ENCODE results near the gene PTPRN2.

PTPRN2 gene

GRCh38 chr7:157814931-157815705, 772.5 kb downstream of the PTPRN2 start:
- no peak overlapping the region for H3K4me3 ChIP-seq (ENCODE audit: low read length)
- no peak for DNase-seq (ENCODE audit: low read depth)
- TF ChIP-seq, protein P1, sequence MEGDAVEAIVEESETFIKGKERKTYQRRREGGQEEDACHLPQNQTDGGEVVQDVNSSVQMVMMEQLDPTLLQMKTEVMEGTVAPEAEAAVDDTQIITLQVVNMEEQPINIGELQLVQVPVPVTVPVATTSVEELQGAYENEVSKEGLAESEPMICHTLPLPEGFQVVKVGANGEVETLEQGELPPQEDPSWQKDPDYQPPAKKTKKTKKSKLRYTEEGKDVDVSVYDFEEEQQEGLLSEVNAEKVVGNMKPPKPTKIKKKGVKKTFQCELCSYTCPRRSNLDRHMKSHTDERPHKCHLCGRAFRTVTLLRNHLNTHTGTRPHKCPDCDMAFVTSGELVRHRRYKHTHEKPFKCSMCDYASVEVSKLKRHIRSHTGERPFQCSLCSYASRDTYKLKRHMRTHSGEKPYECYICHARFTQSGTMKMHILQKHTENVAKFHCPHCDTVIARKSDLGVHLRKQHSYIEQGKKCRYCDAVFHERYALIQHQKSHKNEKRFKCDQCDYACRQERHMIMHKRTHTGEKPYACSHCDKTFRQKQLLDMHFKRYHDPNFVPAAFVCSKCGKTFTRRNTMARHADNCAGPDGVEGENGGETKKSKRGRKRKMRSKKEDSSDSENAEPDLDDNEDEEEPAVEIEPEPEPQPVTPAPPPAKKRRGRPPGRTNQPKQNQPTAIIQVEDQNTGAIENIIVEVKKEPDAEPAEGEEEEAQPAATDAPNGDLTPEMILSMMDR (conservative IDR thresholded peaks at IDR 0.05; ENCODE audit: low read length): no peak

DNA sequence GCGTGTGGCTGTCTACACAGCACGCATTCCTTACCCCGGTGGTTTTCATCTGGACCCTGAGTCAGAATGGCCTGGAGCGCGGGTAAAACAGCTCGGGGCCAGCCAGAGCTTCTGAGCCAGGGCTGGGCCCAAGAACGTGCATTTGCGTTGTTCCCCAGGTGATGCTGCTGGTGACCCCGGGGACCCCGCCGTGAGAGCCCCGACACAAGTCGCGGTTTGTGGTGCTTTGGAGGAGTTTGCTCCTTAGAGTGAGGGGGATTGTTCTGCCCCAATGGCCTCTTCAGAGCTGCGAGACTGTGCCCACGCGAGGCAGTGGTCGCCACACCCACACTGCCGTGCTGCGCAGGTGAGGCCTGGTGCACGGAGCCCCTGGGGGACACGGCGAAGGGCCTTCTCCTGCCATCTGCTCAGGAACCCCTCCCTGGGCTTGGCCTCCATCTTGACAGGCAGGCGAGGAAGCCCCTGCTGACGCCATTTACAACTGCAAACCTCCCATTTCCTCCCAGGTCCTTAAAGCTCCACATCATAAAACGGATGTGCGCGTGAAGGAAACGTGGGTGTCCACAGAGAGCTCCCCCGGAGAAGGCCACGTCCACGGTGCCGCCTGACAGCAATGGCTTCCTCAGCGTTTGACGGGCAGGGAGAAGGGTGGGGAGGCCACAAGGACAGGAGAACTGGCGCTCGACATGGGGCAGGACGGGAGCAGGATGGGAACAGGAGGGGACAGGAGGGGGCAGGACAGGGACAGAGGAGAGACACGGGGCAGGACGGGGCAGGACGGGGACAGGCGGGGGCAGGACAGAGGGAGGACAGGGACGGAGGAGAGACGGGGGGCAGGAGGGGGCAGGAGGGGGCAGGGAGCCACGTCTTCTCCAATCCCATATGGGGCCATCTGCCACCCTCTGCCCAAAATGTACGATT, 773.6 kb downstream of the PTPRN2 start:
- no peak overlapping the region for H3K4me3 ChIP-seq (ENCODE audit: low read length)
- DNase-seq (ENCODE audit: low read depth): no peak
- TF ChIP-seq, protein P1 (conservative IDR thresholded peaks at IDR 0.05; ENCODE audit: low read length): no peak

DNA sequence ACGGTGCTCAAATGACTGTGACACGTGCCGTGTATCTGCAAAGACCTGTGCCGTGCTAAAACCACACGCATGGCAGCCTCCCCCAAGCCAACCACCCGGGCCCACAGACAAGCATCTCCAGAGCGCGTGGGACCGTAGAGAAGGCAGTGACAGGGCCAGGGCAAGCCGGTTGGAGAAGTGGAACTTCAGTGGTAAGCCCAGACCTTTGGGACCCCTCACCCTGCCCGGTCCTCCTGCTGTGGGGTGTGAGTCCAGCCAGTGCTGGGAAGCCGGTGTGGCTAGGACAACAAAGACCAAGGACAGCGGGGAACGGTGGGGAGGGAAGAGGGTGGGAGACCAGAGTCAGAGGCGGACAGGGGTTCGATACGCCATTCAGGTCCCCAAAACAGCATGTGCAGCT, 774.6 kb downstream of the PTPRN2 start:
- TF ChIP-seq, protein P1 (conservative IDR thresholded peaks at IDR 0.05; ENCODE audit: low read length): no peak
- no peak for DNase-seq (ENCODE audit: low read depth)
- no peak overlapping the region for H3K4me3 ChIP-seq (ENCODE audit: low read length)

- DNase-seq (ENCODE audit: low read depth): no peak
- TF ChIP-seq, protein P1 (conservative IDR thresholded peaks at IDR 0.05; ENCODE audit: low read length): no peak
- H3K4me3 ChIP-seq (ENCODE audit: low read length): no peak overlapping the region
Observed at GRCh38 chr7:157811946-157812345, 775.7 kb downstream of the PTPRN2 start.

DNA sequence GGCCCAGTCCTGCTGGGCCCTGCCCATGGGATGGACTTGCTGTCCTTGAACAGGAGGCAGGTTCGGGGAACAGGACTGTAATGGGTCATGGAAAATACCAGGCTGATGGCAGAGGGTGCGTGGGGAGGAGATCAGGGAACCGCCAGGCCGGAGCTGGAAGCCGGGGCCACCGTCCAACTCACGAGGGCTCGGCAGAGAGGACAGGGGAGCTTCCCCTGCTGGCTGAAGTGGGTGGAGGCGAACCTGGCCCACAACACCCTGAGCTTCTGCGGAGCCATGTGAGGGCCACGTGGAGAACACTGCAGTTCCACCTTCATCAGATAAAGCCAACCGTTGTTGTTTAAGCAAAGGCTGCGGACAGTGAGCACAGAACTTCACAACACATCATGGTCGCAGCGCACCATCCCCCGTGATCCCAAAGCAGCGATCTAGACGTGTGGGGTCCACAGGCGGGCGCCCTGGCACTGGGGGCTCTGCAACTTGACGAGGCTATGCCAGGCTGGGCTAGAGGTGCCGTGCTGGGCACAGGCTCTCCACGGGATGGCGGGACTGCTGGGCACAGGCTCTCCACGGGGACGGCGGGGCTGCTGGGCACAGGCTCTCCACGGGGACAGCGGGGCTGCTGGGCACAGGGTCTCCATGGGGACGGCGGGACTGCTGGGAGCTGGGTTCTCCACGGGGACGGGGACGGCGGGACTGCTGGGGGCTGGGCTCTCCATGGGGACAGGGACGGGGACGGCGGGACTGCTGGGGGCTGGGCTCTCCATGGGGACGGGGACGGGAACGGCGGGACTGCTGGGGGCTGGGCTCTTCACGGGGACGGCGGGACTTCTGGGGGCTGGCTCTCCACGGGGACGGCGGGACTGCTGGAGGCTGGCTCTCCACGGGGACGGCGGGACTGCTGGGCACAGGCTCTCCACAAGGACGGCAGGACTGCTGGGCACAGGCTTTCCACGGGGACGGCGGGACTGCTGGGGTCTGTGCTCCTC, 777.5 kb downstream of the PTPRN2 start:
- H3K4me3 ChIP-seq (ENCODE audit: low read length): no peak overlapping the region
- TF ChIP-seq, protein P1 (conservative IDR thresholded peaks at IDR 0.05; ENCODE audit: low read length): no peak
- no peak for DNase-seq (ENCODE audit: low read depth)

DNA sequence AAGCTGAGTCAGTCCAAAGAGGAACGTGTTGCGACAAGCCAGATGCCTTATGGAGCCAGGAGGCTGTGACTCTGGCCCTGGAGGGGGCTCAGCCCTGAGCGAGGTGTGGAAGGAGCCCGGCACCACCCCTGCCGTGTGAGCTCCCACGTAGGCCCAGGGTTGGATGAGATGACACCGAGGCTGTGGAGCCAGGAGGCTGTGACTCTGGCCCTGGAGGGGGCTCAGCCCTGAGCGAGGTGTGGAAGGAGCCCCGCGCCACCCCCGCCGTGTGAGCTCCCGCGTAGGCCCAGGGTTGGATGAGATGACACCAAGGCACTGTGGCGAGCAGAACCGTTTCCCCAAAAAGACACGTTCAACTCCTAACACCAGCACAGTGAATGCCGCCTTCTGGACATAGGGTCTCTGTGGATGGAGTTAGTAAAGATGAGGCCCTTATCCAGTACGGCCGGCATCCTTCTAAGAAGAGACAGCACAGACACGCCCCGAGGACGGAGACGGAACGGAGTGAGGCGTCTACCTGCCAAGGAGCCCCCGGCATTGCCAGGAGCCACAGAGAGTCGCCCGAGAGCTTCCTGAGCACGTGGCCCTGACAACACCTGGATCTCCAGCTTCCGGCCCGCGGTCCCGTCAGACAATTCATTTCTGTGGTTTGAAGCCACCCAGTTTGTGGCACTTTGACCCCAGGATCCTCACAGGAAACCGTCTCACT, 778.3 kb downstream of the PTPRN2 start:
- no peak overlapping the region for H3K4me3 ChIP-seq (ENCODE audit: low read length)
- no peak for DNase-seq (ENCODE audit: low read depth)
- TF ChIP-seq, protein P1 (conservative IDR thresholded peaks at IDR 0.05; ENCODE audit: low read length): no peak

All from AG10803 (cell line).